Coronary artery (tissue), 2 donors: Measurements from ENCODE around the gene TSPAN12.

ENCODE experiments used
- DNase-seq: peaks from one replicate; pipeline ENCODE4 v3.0.0-alpha.2; 2017; ENCODE audit warnings: low spot score
- H3K27ac ChIP-seq, 2 donors: fragments of 200-600 bp; sonication (generic); one replicate each; pipeline ENCODE4 v1.5.1; 2016 to 2019
- H3K4me3 ChIP-seq: fragments of 200-600 bp; sonication (generic); 2 replicates; pipeline ENCODE4 v1.5.1; 2016; ENCODE audit warnings: mild to moderate bottlenecking, moderate library complexity
- CTCF ChIP-seq: fragments of 200-600 bp; sonication (generic); IDR thresholded peaks from one replicate; pipeline ENCODE4 v1.5.1; 2019; ENCODE audit warnings: antibody characterized with exemption

TSPAN12 gene

GRCh38 chr7:120860156-120860555 is 2.2 kb upstream of the TSPAN12 start:
- DNase-seq, result no peak
- TF ChIP-seq CTCF, result no peak
- Histone ChIP-seq H3K27ac (no peak overlapping the region), H3K4me3 (no peak overlapping the region)

GRCh38 chr7:120859459-120859858 is 1.5 kb upstream of the TSPAN12 start:
- Histone ChIP-seq H3K27ac (no peak overlapping the region), H3K4me3 (no peak overlapping the region)
- DNase-seq, result no peak
- no peak for TF ChIP-seq CTCF

GRCh38 chr7:120856621-120857352 is 1.2 kb downstream of the TSPAN12 start:
- no peak for TF ChIP-seq CTCF
- DNase-seq, result peak; percentile 73
- Histone ChIP-seq H3K27ac (peak overlapping the region; percentile 95), H3K4me3 (peak overlapping the region; percentile 88)

GRCh38 chr7:120856198-120856597 is 1.7 kb downstream of the TSPAN12 start:
- no peak for DNase-seq
- peak overlapping the region; percentile 88 for H3K4me3 ChIP-seq
- TF ChIP-seq CTCF, result no peak
- H3K27ac ChIP-seq, result no peak overlapping the region

- Histone ChIP-seq H3K27ac (no peak overlapping the region), H3K4me3 (no peak overlapping the region)
- TF ChIP-seq CTCF, result no peak
- no peak for DNase-seq
These were observed 5.2 kb downstream of the TSPAN12 start for GRCh38 chr7:120852700-120853099.

GRCh38 chr7:120843109-120843508 is 14.8 kb downstream of the TSPAN12 start:
- DNase-seq, result no peak
- H3K4me3 ChIP-seq, result no peak overlapping the region
- TF ChIP-seq CTCF, result no peak
- no peak overlapping the region for H3K27ac ChIP-seq

GRCh38 chr7:120842121-120842621 is 15.8 kb downstream of the TSPAN12 start:
- Histone ChIP-seq H3K27ac (no peak overlapping the region), H3K4me3 (no peak overlapping the region)
- no peak for TF ChIP-seq CTCF
- no peak for DNase-seq
